SK-N-DZ (cell line): ENCODE data around the gene PTPN2.
"Not testable (repeated sequence)": the region's sequence is repeated elsewhere in the genome, so short reads cannot be mapped to it uniquely, and the experiment has no call there.

Source experiments
- DNase-seq: peaks from one replicate; pipeline ENCODE4 v3.0.0-alpha.2; 2015; ENCODE audit warnings: low spot score

Gene PTPN2

DNA sequence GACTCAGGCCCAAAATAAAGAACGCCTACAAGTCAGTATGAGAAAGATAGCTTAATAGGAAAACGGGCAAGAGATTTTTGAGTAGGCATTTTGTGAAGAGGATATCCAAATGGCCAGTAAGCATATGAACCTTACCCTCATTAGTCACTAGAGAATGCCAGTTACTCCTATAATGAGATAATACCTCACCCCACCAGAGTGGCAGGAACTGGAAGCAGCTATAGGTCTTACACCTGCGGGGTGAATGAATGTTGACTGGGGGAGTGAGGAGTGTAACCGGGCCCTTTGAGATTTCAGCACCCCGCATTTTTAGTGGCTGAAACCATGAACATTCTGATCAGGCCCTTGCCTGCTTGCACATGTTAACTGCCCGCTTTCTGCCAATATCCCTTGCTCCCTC, 7.5 kb upstream of the PTPN2 start:
- no peak for DNase-seq

DNA sequence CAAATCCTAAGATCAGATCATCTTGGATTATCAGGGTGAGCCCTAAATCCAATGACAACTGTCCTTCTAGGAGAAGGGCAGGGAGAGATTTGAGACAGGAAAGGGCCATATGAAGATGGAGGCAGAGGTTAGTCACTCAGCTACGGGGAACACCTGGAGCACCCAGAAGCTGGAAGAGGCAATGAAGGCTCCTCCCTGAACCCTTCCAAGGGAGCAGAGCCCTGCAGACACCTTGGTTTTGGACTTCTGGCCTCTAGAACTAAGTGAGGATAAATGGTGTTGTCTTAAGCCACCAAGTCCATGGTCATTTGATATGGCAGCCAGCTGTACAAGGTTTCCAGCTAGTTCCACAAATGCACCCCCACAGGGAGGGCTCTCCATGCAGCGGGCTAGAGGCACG, 6.9 kb upstream of the PTPN2 start:
- no peak for DNase-seq

DNA sequence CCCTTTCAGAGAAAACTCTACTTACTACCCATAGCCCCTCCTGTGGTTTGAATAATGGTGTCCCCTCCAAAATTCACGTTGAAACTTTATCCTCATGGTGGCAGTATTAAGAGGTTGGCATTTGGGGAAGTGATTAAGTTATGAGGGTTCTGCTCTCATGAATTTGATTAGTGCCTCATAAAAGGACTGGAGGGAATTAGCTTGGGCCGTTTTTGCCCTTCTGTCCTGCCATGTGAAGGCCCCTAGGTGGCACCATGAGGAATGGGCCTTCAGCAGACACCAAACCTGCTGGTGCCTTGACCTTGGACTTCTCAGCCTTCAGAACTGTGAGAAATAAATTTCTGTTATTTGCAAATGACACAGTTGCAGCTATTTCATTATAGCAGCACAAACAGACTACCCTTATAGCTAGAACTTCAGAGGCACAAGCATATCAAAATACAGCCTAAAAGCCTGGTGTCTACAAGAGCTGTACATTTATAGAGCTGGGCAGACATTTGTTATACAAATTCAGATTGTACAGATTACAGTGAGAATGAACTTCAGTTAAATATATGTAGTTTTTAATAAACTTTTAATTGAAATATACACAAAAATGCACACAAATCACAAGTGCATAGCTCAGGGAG, 2.6 kb upstream of the PTPN2 start:
- peak; percentile 42 for DNase-seq

DNA sequence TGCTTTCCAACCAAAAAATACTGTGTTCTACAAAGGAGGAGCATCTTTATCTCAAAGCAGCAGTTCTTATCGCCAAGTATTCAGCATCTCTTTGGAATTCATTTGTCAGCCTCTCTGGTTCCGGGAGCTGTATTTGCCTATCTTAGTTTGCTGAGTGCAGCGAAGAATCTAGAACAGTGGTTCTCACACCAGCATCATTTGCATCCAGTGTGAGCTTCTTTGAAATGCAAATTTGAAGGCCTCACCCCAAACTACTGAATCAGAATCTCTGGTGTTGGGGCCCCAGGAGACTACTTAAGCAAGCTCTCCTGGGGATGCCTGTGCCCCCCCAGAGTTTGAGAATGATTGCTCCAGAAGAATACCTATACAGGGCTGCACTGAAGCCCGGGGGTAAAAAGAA, 1.5 kb upstream of the PTPN2 start:
- DNase-seq: no peak

DNA sequence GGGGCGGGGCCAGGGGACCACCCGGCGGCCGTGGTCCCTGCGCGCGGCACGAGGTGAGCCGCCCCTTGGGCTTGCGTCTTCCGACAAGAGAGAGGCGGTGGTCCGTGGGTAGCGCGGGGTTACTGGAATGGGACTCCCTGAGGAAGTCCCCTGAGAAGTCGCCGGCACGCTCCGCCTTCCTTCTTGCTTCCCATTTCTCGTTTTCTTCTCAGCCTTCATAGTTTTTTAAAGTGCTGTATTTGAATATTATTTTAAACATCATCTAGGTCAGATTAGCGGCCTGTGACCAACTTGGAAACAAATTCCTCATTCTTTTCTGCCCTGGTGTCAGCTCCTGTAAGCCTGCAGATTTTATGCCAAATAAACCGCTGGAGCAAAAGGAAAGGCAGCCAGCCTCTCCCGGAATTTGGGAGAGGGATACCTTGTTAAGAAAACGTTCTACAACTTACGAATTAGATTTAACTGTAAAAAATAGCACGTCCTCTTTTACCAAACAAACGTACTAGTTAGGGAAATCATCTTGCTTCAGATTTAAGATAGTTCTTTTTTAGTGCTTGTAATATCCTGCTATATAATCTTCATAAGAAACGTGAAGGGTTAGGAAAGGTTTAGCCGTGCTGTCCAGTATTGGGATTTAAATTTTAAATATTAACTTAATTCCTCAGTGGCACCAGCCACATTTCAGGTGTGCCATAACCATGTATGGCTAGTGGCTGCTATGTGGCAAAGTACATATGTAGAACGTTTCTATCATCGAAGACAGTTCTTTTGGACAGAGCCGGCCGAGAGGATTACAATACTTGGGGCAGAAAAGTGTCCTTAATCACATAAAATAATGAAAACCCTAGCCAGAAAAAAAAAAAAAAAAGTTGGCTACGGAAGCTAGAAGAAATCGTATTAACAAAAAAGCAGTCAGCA, 628 bp upstream of the PTPN2 start:
- no peak for DNase-seq

DNA sequence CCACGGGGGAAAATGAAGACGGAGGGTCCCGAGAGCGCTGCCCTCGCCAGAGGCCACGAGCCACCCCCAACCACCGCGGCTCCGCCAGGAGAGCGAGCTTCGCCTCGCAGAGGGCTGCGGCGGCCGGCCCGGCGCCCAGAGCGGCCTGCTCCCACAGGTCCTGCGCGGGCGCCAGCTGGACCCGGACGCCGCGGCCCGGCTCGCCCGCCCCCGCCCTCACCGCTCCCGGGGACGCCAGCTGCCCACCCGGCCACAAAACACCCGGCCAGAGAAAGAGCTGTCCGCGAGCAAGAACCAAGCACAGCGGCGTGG, 709 bp downstream of the PTPN2 start:
- no peak for DNase-seq

DNA sequence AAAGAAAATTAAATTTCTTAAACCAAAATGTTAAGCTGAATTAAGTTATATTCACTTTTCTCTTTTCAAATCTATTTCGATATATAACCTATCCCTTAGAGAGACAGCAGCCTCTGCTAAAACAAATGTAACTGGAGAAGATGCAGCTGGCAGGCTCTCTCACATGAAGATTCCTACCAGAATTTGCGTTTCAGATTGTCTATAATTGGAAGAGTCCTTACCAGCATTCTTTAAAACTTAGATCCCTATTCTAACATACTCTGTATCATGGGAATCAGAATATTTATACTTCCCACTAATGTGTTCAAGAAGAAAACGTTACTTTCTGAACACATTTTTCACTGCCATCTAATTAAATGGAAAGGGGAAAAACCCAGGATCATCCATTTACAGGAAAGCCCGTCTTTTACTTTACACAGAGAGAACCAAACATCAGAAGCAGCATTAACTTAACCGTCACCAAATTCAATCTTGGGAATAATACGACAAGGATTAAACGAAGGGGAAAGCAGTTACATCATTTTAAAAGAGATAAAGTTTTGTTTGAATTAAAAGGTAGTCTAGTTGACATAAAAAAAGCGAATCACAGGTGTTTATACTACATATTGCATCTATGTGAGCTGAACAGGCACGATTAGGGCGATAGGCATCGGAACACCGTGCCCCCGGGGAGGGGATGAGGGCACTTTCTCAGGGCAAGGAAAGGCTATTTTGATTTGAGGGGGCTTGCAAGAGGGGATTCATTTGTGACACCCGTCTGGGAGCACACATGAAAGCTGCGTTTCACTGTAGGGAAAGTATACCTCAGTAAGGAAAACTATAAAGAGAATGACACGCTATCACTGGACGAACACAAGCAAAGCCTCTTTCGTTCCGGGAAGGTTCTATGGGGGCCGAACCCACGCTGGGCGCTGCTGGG, 1.3 kb downstream of the PTPN2 start:
- no peak for DNase-seq

DNA sequence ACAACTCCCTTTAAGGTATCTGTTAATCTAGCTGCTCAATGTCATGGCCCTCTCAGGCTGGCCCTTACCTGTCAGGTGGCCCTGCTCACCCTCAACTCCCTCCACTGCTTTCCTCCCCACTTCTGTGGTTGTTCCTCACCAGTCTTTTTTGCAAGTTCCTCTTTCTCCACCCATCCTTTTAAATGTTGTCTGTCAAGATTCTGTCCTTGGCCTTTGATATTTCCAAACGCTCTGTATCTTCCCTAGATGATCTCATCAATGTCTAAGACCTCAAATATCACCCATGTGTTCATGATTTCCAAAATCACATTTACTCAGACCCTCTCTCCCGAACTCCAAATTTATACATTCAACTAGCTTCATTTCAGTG, 3.5 kb downstream of the PTPN2 start:
- no peak for DNase-seq

DNA sequence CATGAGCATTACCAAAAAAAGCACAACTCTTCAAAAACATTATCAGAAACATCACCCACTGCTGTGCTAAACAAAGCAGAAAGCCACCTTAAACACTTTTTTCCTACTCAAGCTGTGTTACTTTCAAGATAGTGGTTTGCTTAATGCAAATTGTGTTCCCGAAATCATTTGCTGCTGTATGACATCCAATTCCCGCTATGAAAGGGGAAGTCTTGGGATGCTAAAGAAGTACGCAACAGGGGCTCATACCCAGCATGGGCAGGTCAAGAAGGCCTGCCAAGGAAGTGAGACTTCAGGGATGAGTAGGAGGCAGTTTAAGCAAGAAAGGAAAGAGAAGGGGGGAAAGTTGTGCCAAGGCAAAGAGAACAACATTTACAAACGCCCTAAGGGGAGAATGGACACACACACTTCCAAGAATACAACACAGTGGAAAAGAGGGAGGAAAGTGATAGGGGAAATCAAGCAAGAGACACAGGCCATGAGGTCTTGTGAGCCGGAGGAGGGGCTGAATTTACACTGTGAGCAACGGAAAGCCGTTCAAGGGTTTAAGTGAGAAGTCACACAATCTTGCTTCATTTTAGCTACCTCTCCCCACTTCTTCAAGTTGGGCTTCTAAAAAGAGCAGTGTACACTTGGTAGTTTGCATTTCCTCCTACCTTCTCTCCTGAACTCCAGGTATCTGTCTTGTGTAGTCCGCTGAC, 4.0 kb downstream of the PTPN2 start:
- DNase-seq: no peak

DNA sequence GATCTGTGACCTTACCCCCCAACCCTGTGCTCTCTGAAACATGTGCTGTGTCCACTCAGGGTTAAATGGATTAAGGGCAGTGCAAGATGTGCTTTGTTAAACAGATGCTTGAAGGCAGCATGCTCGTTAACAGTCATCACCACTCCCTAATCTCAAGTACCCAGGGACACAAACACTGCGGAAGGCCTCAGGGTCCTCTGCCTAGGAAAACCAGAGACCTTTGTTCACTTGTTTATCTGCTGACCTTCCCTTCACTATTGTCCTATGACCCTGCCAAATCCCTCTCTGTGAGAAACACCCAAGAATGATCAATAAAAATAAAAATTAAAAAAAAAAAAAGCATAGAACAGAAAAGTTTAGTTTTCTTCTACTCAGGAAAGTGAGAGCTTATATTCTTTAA, 9.0 kb downstream of the PTPN2 start:
- DNase-seq: not testable (repeated sequence)

DNA sequence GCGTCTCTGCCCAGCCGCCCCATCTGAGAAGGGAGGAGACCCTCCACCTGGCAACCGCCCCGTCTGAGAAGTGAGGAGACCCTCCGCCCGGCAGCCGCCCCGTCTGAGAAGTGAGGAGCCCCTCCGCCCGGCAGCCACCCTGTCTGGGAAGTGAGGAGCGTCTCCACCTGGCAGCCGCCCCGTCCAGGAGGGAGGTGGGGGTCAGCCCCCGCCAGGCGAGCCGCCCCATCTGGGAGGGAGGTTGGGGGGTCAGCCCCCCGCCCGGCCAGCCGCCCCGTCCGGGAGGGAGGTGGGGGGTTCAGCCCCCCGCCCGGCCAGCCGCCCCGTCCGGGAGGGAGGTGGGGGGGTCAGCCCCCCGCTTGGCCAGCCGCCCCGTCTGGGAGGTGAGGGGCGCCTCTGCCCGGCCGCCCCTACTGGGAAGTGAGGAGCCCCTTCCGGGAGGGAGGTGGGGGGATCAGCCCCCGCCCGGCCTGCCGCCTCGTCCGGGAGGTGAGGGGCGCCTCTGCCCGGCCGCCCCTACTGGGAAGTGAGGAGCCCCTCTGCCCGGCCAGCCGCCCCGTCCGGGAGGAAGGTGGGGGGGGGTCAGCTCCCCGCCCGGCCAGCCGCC, 10.0 kb downstream of the PTPN2 start:
- not testable (repeated sequence) for DNase-seq

DNA sequence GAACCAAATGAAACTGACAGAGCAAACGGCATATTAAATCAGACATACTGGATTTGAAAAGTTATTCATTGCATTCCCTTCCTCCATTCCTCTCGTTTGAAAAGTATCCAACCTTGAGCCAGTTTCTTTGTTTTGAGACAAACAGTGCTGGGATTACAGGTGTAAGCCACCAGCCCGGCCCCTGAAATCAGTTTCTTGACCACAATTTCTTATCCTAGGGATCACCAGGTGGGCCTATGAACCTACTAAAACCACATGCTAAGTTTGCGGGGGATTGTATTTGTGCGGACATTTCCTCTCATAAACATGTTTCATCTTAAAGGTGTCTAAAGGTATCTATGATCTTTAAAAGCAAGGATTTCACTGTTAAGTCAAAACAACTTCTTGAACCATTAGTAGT, 11.6 kb downstream of the PTPN2 start:
- no peak for DNase-seq

DNA sequence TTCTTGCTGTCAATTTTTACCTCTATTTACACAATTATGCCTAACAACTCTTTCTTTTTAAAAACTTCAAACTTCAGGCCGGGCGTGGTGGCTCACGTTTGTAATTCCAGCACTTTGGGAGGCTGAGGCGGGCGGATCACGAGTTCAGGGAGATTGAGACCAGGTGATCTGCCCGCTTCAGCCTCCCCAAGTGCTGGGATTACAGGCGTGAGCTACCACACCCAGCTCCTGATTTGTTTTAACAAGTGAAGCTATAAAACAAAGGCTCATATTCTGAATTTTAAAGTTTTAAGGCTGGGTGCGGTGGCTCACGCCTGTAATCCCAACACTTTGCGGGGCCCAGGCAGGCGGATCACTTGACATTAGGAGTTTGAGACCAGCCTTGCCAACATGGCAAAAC, 15.5 kb downstream of the PTPN2 start:
- DNase-seq: no peak

DNA sequence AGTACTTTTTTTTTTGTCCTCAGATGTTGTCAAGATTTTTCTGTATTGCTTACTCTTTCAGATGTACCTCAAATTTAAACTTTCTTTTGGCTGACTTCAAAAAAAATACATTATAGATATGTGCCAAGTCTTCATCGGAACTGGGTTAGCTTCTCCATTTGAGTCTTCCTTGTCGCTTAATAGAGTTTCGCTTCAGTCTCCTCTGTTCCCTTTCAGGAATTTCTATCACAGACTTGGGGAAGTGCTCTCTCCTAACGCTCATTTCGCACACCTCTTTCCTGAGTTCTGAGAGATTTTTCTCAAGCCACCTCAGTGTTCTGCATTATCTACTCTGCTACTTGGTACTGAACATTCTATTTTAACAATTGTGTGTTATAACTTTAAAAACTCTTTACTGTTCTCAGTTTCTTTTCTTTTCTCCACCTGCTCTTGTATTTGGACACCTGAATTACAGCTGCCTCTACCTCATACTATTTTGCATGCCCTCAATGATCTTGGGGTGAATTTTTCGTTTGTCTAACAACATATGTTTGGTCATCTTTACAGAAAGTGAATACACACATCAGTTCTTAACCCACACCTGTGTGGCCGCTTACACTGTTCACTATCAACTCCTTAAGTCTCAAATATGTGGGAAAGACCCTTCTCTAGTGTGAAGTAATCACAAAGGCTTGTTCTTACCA, 16.5 kb downstream of the PTPN2 start:
- no peak for DNase-seq

DNA sequence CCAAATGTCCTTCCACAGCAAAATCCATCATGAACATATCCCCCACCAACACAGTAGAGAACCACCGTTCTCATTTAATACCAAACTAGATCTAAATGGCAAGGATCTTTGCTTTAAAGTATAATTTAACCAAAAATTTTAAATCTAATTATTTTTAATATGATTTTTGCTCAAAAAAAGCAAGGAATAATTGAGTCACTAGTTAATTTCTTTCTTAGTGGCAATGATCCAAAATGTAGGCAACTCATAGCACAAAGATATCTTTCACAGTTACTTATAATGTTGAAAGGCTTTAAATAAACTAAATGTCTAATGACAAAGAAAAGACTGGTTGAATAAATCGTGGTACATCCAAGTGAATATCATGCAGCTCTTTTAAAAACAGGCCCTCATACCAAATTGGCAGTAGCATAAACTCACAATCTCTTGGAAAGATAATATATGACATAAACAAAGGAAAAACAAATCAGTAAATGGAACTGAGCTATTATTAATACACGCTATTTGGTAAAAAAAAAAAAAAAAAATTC, 20.3 kb downstream of the PTPN2 start:
- DNase-seq: no peak

DNA sequence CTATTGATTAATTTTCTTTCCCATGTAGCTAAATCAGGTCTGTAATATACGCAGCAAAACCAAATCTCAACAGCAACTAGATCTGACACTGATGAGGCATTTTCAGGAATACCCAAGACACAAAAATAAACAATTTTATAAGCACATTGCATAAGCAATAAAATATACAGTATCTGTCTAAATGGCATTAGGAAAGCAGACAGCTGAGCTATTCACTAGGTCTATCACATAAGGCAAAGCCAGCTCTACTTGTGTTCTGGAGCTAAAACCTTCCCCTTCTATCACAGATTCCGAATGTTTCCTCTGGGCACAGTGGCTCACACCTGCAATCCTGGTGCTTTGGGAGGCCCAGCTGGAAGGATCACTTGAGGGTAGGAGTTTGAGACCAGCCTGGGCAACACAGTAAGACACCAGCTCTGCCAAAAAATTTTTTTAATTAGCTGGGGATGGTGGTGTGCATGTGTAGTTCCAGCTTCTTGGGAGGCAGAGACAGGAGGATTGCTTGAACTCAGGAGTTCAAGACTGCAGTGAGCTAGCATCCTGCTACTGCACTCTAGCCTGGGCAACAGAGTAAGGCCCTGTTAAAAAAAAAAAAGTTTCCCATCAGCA, 21.1 kb downstream of the PTPN2 start:
- no peak for DNase-seq

DNA sequence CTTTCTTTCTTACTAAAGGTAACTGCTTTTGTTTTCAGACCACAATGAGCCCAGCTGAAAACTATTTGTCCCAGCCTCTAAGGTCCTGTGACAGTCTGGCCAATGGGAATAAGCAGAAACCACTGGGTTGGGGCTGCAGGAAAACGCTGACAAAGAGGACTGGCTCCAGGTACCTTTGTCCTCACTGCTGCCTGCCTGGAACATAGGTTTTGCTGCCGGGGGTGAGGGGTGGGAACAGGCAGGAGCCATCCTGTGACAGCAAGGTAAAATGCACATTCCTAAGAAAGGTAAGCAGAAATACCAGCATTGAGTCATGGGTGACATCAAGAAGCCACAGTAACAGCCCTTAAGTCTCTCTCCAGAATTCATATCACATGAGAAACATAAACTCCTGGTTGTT, 21.6 kb downstream of the PTPN2 start:
- DNase-seq: no peak

DNA sequence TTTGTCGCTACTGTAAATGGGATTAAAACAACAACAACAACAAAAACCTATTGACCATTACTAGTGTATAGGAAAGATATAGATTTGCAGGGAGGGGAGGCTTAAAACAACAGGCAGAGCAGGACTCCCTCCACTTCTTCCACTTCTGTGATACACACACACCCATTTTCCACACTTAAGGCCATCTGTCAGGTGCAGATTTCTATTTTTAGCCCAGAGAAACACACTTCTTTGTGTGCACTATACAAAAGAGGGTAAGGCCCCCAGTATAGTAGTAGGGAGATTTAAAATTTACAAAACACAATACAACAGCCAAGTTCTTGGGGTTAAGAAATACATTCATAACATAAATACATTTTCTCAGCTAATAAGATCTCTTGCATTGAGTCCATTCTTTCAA, 22.4 kb downstream of the PTPN2 start:
- DNase-seq: no peak

DNA sequence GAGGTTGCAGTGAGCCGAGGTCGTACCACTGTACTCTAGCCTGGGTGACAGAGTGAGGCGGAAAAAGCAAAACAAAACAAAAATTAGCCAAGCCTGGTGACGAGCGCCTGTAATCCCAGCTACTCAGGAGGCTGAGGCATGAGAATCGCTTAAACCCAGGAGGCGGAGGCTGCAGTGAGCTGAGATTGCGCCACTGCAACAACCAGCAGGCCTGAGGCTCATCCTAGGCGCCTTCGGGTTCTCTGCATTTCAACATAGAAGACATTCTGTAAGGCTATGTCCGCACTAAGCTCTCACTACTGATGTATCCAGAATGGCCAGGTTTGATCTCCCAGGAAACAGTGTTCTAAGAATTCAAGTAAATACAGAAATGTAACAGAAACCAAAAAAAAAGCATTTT, 23.5 kb downstream of the PTPN2 start:
- DNase-seq: no peak

DNA sequence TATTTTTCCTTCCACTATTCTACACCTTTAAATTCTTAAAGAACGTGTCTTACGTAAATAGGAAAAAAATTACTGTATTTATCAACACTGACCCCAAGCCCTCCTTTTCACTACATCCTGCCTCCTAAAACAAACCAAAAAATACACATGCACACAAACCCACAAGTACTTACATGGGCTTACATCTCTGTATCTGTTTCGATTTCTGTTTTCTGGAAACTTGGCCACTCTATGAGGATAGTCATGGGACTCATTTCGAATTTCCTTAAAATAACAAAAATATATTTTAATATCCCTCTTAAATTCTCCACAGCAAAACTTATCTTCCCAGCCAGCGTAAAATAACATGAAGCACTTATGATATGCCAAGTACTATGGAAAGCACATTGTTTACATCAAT, 25.0 kb downstream of the PTPN2 start:
- DNase-seq: no peak
